Measurements from ENCODE around the gene SEC63. TPM values are rescaled to one million over a fixed set of nuclear protein-coding genes. Genes with fewer than 3 reads are reported as not detected.

SEC63 gene
- total and polyA plus RNA-seq, 10 donors: 21.2 to 93.9 (median 53.9) TPM

DNA sequence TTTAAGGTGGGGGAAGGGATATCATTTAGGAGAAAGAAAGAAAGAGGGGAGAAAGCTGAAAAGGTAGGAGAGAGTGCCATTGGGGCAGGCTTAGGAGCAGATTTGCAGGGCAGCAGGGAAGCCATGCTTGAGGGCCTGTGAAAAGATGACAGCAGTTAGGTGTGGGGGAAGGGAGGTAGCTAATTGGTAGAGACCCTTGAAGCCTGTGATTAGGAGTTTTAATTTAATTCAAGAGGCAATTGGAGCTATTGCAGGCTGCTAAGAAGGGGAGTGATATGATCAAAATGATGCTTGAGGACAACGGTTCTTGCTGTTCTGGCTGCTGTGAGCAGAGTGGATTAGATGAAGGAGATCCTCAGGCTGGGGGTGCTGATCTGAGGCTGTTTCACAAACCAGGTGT, 24.5 kb upstream of the SEC63 start:
- DNase-seq: no peak
- H3K9me3 ChIP-seq: no peaks in the 10 kb centered on the region
- no peaks in the 10 kb centered on the region for H3K36me3 ChIP-seq
- WGBS, 5 donors: 78 to 95% (median 86%) methylated on average over 1 of the region's 1 CpG
- no peak overlapping the region for H3K27ac ChIP-seq
- no peaks in the 10 kb centered on the region for H3K27me3 ChIP-seq (replicated peaks in 1 of 7)
- H3K4me3 ChIP-seq: no peak overlapping the region
- no peaks in the 10 kb centered on the region for H3K4me1 ChIP-seq
- no peak for TF ChIP-seq CTCF (IDR thresholded peaks at IDR 0.05 in 8 of 11, conservative IDR thresholded peaks at IDR 0.05 in 3 of 11)
- TF ChIP-seq POLR2AphosphoS5 (IDR thresholded peaks at IDR 0.05): no peak
- no peak for TF ChIP-seq POLR2A (IDR thresholded peaks at IDR 0.05)
- intact Hi-C loops (cut with DNase I; ENCODE audit: low total_unique reads): no loop called here

DNA sequence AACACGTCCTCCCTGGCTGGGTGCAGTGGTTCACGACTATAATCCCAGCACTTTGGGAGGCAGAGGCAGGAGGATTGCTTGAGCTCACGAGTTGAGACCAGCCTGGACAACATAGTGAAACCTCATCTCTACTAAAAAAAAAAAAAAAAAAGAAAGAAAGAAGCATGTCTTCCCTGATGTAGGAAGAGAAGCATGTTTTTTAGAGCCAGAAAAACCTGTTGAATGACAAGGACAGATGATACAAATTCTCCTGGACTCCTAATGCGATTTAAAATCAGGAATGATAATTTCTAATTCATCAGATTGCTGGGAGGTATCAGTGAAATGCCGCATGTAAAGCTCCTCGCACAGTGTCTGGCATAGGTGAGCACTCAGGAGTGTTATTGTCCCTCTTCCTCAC, 23.7 kb upstream of the SEC63 start:
- H3K27me3 ChIP-seq (replicated peaks in 1 of 7): no peaks in the 10 kb centered on the region
- intact Hi-C loops (cut with DNase I; ENCODE audit: low total_unique reads): no loop called here
- no peaks in the 10 kb centered on the region for H3K36me3 ChIP-seq
- 78 to 91% (median 89%) methylated on average over 6 of the region's 6 CpGs for WGBS, 5 donors
- H3K4me1 ChIP-seq: no peaks in the 10 kb centered on the region
- H3K27ac ChIP-seq: no peak overlapping the region
- no peaks in the 10 kb centered on the region for H3K9me3 ChIP-seq
- H3K4me3 ChIP-seq: no peak overlapping the region
- TF ChIP-seq POLR2A (IDR thresholded peaks at IDR 0.05) (no peak), CTCF (IDR thresholded peaks at IDR 0.05 in 8 of 11, conservative IDR thresholded peaks at IDR 0.05 in 3 of 11) (no peak), POLR2AphosphoS5 (IDR thresholded peaks at IDR 0.05) (no peak)
- no peak for DNase-seq

DNA sequence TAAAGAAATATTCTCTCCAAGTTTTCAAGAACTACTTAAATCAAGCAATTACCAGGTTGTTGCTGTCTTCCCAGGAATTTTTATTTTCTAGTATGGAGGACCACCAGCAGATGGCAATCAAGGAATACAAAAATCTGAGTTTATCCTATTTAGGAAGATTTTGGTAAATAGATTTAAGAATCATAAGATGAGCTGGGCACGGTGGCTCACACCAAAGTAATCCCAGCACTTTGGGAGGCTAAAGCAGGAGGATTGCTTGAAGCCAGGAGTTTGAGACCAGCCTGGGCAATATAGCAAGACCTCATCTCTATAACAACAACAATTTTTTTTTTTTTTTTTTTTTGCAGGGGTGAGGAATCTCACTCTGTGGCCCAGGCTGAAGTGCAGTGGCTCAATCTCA, 19.3 kb upstream of the SEC63 start:
- 20 to 44% (median 38%) methylated on average over 1 of the region's 1 CpG for WGBS, 5 donors
- intact Hi-C loops (cut with DNase I; ENCODE audit: low total_unique reads): loop anchor here (5.0 kb wide), 1 partner anchor 550 kb away; no protein-coding TSS in a partner anchor

More for the DNA sequence above, 19.3 kb upstream of the SEC63 start:
- no peaks in the 10 kb centered on the region for H3K36me3 ChIP-seq
- no peaks in the 10 kb centered on the region for H3K9me3 ChIP-seq
- DNase-seq: no peak
- H3K4me1 ChIP-seq: no peaks in the 10 kb centered on the region
- TF ChIP-seq POLR2A (IDR thresholded peaks at IDR 0.05) (no peak), CTCF (IDR thresholded peaks at IDR 0.05 in 8 of 11, conservative IDR thresholded peaks at IDR 0.05 in 3 of 11) (peak in 2 of 11 experiments; percentile 20 to 28)
- no peaks in the 10 kb centered on the region for H3K27me3 ChIP-seq (replicated peaks in 1 of 7)
- no peak overlapping the region for H3K4me3 ChIP-seq
- no peak overlapping the region for H3K27ac ChIP-seq
